ENCODE data around the gene ZNF69. TPM values are rescaled to one million over a fixed set of nuclear protein-coding genes. Genes with fewer than 3 reads are reported as not detected.
"Not testable (repeated sequence)": the region's sequence is repeated elsewhere in the genome, so short reads cannot be mapped to it uniquely, and the experiment has no call there.

Gene ZNF69
- total RNA-seq, 2 donors from 2014 or later, result 24.6 to 28.8 TPM

DNA sequence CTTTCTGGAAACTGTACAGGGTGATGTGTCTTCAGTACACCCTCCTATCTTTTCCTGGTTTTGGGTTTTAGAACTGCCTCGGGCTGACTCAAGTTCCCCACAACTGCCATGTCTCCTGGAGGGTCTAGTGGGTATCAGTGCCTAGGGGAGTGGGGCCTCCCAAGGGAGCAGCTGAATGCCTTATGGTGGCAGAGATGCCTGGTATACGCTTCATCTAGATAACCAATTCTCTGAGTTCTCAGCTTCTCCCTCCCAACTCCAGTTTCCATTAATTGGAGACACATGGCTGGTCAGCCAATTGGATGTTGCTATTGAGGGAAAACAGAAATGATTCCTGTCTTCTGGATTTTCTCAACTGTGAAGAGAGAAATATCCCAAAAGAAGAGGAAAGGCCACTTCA, 26.3 kb upstream of the ZNF69 start:
- no peak for DNase-seq
- Mint-ChIP-seq H3K4me1 (no peaks in the 10 kb centered on the region), H3K4me3 (no peak overlapping the region), H3K27ac (no peak overlapping the region), H3K9me3 (peaks cover 90% of the 10 kb centered on the region), H3K36me3 (ENCODE audit: low read depth) (no peaks in the 10 kb centered on the region), H3K27me3 (ENCODE audit: insufficient read depth) (peaks cover 2% of the 10 kb centered on the region)
- TF ChIP-seq, protein P1, sequence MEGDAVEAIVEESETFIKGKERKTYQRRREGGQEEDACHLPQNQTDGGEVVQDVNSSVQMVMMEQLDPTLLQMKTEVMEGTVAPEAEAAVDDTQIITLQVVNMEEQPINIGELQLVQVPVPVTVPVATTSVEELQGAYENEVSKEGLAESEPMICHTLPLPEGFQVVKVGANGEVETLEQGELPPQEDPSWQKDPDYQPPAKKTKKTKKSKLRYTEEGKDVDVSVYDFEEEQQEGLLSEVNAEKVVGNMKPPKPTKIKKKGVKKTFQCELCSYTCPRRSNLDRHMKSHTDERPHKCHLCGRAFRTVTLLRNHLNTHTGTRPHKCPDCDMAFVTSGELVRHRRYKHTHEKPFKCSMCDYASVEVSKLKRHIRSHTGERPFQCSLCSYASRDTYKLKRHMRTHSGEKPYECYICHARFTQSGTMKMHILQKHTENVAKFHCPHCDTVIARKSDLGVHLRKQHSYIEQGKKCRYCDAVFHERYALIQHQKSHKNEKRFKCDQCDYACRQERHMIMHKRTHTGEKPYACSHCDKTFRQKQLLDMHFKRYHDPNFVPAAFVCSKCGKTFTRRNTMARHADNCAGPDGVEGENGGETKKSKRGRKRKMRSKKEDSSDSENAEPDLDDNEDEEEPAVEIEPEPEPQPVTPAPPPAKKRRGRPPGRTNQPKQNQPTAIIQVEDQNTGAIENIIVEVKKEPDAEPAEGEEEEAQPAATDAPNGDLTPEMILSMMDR (conservative IDR thresholded peaks at IDR 0.05), result no peak
- WGBS, 2 experiments (ENCODE audit: insufficient coverage in 1 of 2, insufficient read length in 1 of 2), result 78% methylated on average over 2 of the region's 2 CpGs; no CpG with 5 or more reads in 1 of the 2 experiments
- no peak overlapping the region for H3K9ac ChIP-seq (ENCODE audit: extremely low read depth, low read length, poor library complexity, severe bottlenecking)
- no peaks in the 10 kb centered on the region for H3K4me1 ChIP-seq (ENCODE audit: control insufficient read depth, insufficient read depth, low read length)
- no peaks in the 10 kb centered on the region for H3K36me3 ChIP-seq (ENCODE audit: control insufficient read depth, insufficient read depth, low read length)
- no peaks in the 10 kb centered on the region for H3K27me3 ChIP-seq (ENCODE audit: control insufficient read depth, insufficient read depth, low read length, poor library complexity, severe bottlenecking)
- no peaks in the 10 kb centered on the region for H3K9me3 ChIP-seq (ENCODE audit: control insufficient read depth, low read length)
- H3K4me3 ChIP-seq (ENCODE audit: low read length), result no peak overlapping the region
- H3K27ac ChIP-seq (ENCODE audit: low read depth, low read length), result no peak overlapping the region

DNA sequence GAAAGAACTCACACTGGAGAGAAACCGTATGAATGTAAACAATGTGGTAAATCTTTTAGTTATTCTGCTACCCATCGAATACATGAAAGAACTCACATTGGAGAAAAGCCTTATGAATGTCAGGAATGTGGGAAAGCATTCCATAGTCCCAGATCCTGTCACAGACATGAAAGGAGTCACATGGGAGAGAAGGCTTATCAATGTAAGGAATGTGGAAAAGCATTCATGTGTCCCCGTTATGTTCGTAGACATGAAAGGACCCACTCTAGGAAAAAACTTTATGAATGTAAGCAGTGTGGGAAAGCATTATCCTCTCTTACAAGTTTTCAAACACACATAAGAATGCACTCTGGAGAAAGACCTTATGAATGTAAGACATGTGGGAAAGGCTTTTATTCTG, 19.8 kb upstream of the ZNF69 start:
- H3K9ac ChIP-seq (ENCODE audit: extremely low read depth, low read length, poor library complexity, severe bottlenecking); H3K4me3 ChIP-seq (ENCODE audit: low read length); H3K27me3 ChIP-seq (ENCODE audit: control insufficient read depth, insufficient read depth, low read length, poor library complexity, severe bottlenecking); DNase-seq; H3K4me1 Mint-ChIP-seq; H3K4me3 Mint-ChIP-seq; H3K27me3 Mint-ChIP-seq (ENCODE audit: insufficient read depth); H3K27ac Mint-ChIP-seq; H3K27ac ChIP-seq (ENCODE audit: low read depth, low read length); H3K36me3 ChIP-seq (ENCODE audit: control insufficient read depth, insufficient read depth, low read length); H3K4me1 ChIP-seq (ENCODE audit: control insufficient read depth, insufficient read depth, low read length): not testable (repeated sequence)
- Mint-ChIP-seq H3K36me3 (ENCODE audit: low read depth) (peaks cover 25% of the 10 kb centered on the region), H3K9me3 (peaks cover 90% of the 10 kb centered on the region)
- peaks cover 31% of the 10 kb centered on the region for H3K9me3 ChIP-seq (ENCODE audit: control insufficient read depth, low read length)
- 86 to 100% methylated on average over 1 to 4 of the region's 4 CpGs for WGBS, 2 experiments (ENCODE audit: insufficient coverage in 1 of 2, insufficient read length in 1 of 2)

- Mint-ChIP-seq H3K36me3 (ENCODE audit: low read depth) (peaks cover 25% of the 10 kb centered on the region), H3K4me3 (no peak overlapping the region), H3K27ac (no peak overlapping the region), H3K9me3 (peaks cover 91% of the 10 kb centered on the region), H3K4me1 (no peaks in the 10 kb centered on the region), H3K27me3 (ENCODE audit: insufficient read depth) (no peaks in the 10 kb centered on the region)
- no peak overlapping the region for H3K9ac ChIP-seq (ENCODE audit: extremely low read depth, low read length, poor library complexity, severe bottlenecking)
- peaks cover 31% of the 10 kb centered on the region for H3K9me3 ChIP-seq (ENCODE audit: control insufficient read depth, low read length)
- H3K27ac ChIP-seq (ENCODE audit: low read depth, low read length), result no peak overlapping the region
- 84 to 89% methylated on average over 6 to 8 of the region's 8 CpGs for WGBS, 2 experiments (ENCODE audit: insufficient coverage in 1 of 2, insufficient read length in 1 of 2)
- no peaks in the 10 kb centered on the region for H3K36me3 ChIP-seq (ENCODE audit: control insufficient read depth, insufficient read depth, low read length)
- no peak overlapping the region for H3K4me3 ChIP-seq (ENCODE audit: low read length)
- H3K27me3 ChIP-seq (ENCODE audit: control insufficient read depth, insufficient read depth, low read length, poor library complexity, severe bottlenecking), result no peaks in the 10 kb centered on the region
- DNase-seq, result no peak
- TF ChIP-seq, protein P1 (conservative IDR thresholded peaks at IDR 0.05), result no peak
- H3K4me1 ChIP-seq (ENCODE audit: control insufficient read depth, insufficient read depth, low read length), result no peaks in the 10 kb centered on the region
Observed at GRCh38 chr19:11868188-11868587, 19.4 kb upstream of the ZNF69 start.

- H3K27ac ChIP-seq (ENCODE audit: low read depth, low read length), result no peak overlapping the region
- no peaks in the 10 kb centered on the region for H3K36me3 ChIP-seq (ENCODE audit: control insufficient read depth, insufficient read depth, low read length)
- DNase-seq, result no peak
- H3K27me3 ChIP-seq (ENCODE audit: control insufficient read depth, insufficient read depth, low read length, poor library complexity, severe bottlenecking), result no peaks in the 10 kb centered on the region
- no peak overlapping the region for H3K4me3 Mint-ChIP-seq
- H3K9ac ChIP-seq (ENCODE audit: extremely low read depth, low read length, poor library complexity, severe bottlenecking), result no peak overlapping the region
- TF ChIP-seq, protein P1 (conservative IDR thresholded peaks at IDR 0.05), result no peak
- 88 to 94% methylated on average over 9 of the region's 9 CpGs for WGBS, 2 experiments (ENCODE audit: insufficient coverage in 1 of 2, insufficient read length in 1 of 2)
- no peaks in the 10 kb centered on the region for H3K4me1 Mint-ChIP-seq
- peaks cover 60% of the 10 kb centered on the region for H3K9me3 Mint-ChIP-seq
- no peak overlapping the region for H3K27ac Mint-ChIP-seq
- peaks cover 25% of the 10 kb centered on the region for H3K9me3 ChIP-seq (ENCODE audit: control insufficient read depth, low read length)
- peaks cover 4% of the 10 kb centered on the region for H3K27me3 Mint-ChIP-seq (ENCODE audit: insufficient read depth)
- no peak overlapping the region for H3K4me3 ChIP-seq (ENCODE audit: low read length)
- H3K4me1 ChIP-seq (ENCODE audit: control insufficient read depth, insufficient read depth, low read length), result no peaks in the 10 kb centered on the region
- peaks cover 21% of the 10 kb centered on the region for H3K36me3 Mint-ChIP-seq (ENCODE audit: low read depth)
Observed at GRCh38 chr19:11872624-11873023, 15.0 kb upstream of the ZNF69 start.

All from endodermal cell (in vitro differentiated cells).